PC-3 (cell line): ENCODE results near the gene KRT82. TPM values are rescaled to one million over a fixed set of nuclear protein-coding genes. Genes with fewer than 3 reads are reported as not detected.

Experiments
- ATAC-seq: fragments of 200-7000 bp; cut with Tn5 transposase; 2 replicates; pipeline ENCODE4 v1.9.1; 2020; ENCODE audit warnings: mild to moderate bottlenecking, moderate library complexity
- BruUV-seq: library from RNA; stranded (reverse); fragments of 400-500 nt; replicated peaks from 2 replicates; lab custom pipeline; 2021; lab: Mats Ljungman, UMichigan
- CTCF ChIA-PET: fragments of 300-600 bp; sonication (Branson Sonifier 250); formaldehyde crosslinking; loops from one replicate; lab custom pipeline; 2022; ENCODE audit warnings: antibody characterized with exemption; lab: Charles Lee
- POLR2A ChIA-PET: fragments of 300-600 bp; sonication (Branson Sonifier 250); formaldehyde crosslinking; loops from one replicate; lab custom pipeline; 2022; ENCODE audit warnings: antibody characterized with exemption; ENCODE audit not compliant: unreplicated experiment; lab: Charles Lee
- DNase-seq: peaks from one replicate; pipeline ENCODE4 v3.0.0-alpha.2; 2015
- H2AFZ ChIP-seq: fragments of 300-600 bp; sonication (generic); 2 replicates; pipeline ENCODE4 v1.6.0; 2016; ENCODE audit warnings: antibody characterized with exemption, low read length
- H3F3A ChIP-seq: fragments of 300-600 bp; sonication (generic); one replicate; pipeline ENCODE4 v1.6.0; 2017; ENCODE audit warnings: antibody characterized with exemption, low read length, control low read depth, mild to moderate bottlenecking; ENCODE audit not compliant: unreplicated experiment
- H3K27ac ChIP-seq: fragments of 300-600 bp; sonication (generic); 2 replicates; pipeline ENCODE4 v1.5.1; 2016; ENCODE audit warnings: mild to moderate bottlenecking, low read length
- H3K27me3 ChIP-seq: fragments of 300-600 bp; sonication (generic); 2 replicates; pipeline ENCODE4 v1.6.1; 2016; ENCODE audit warnings: low read length, mixed read lengths
- H3K36me3 ChIP-seq: fragments of 300-600 bp; sonication (generic); 2 replicates; pipeline ENCODE4 v1.6.1; 2016; ENCODE audit warnings: low read depth, mixed run types, low read length, mixed read lengths
- H3K4me1 ChIP-seq: fragments of 300-600 bp; sonication (generic); 2 replicates; pipeline ENCODE4 v1.5.1; 2016; ENCODE audit warnings: low read length; ENCODE audit not compliant: insufficient read depth
- H3K4me2 ChIP-seq: fragments of 300-600 bp; sonication (generic); 2 replicates; pipeline ENCODE4 v1.6.0; 2016; ENCODE audit warnings: low read length
- H3K4me3 ChIP-seq: fragments of 300-600 bp; sonication (generic); 2 replicates; pipeline ENCODE4 v1.5.1; 2016; ENCODE audit warnings: mild to moderate bottlenecking, low read length, mixed read lengths
- H3K79me2 ChIP-seq: fragments of 300-600 bp; sonication (generic); 2 replicates; pipeline ENCODE4 v1.6.1; 2017; ENCODE audit warnings: low read length, mixed read lengths
- H3K9ac ChIP-seq: fragments of 300-600 bp; sonication (generic); 2 replicates; pipeline ENCODE4 v1.6.0; 2016; ENCODE audit warnings: mild to moderate bottlenecking, low read length
- H3K9me2 ChIP-seq: fragments of 300-600 bp; sonication (generic); replicated peaks from 2 replicates; pipeline ENCODE4 v1.6.1; 2016; ENCODE audit warnings: mixed run types, low read length, mixed read lengths
- H3K9me3 ChIP-seq: fragments of 300-600 bp; sonication (generic); 2 replicates; pipeline ENCODE4 v1.6.1; 2016; ENCODE audit warnings: low read length, mixed read lengths
- H4K20me1 ChIP-seq: fragments of 300-600 bp; sonication (generic); 2 replicates; pipeline ENCODE4 v1.6.1; 2016; ENCODE audit warnings: low read length, mixed read lengths
- EZH2 ChIP-seq: fragments of 300-600 bp; sonication (generic); IDR thresholded peaks from one replicate; pipeline ENCODE4 v1.6.1; 2017; ENCODE audit warnings: antibody characterized with exemption, mild to moderate bottlenecking, low read length; ENCODE audit not compliant: unreplicated experiment
- EZH2phosphoT487 ChIP-seq: fragments of 300-600 bp; sonication (generic); IDR thresholded peaks from 2 replicates; pipeline ENCODE4 v1.6.1; 2018; ENCODE audit warnings: mild to moderate bottlenecking, antibody characterized with exemption, low read length, borderline replicate concordance
- intact Hi-C: fragments of 100-400 bp; cut with micrococcal nuclease; formaldehyde crosslinking; loops from 2 replicates; pipeline ENCODE4 v1.9.0; 2023
- total RNA-seq: library from RNA; depleted of rRNA; stranded (reverse); fragments of >200 nt; gene quantifications from 2 replicates; pipeline ENCODE4 v1.2.3, GENCODE V29; 2014
- TF ChIP-seq, protein P1 (sequence below): fragments of 300-600 bp; sonication (generic); conservative IDR thresholded peaks from 2 replicates; pipeline ENCODE4 v1.5.1; 2017; ENCODE audit warnings: antibody characterized with exemption, low read depth, mild to moderate bottlenecking, low read length

KRT82 gene
- total RNA-seq, 1 experiment from 2014 or later: 0.29 TPM

DNA sequence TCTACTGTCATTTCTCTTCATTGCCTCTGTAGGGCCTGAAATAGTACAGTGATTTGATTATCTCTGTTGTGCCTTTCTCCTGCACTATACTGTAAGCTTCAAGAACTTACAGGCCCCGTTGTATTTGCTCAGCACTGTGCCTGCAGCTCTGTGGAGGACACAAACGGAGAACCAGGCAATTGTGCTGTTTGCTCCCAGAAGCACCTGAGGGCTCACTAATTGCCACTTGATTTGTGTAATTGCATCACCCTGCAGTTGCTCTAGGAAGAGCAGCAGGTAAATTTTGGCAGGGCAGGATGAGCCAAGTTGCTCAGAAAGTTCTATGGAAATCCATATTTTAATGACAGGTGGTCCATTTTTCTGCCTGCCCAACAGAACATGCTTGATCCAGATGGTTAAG lies 11.6 kb upstream of the KRT82 start:
- intact Hi-C loops: no loop called here
- DNase-seq: no peak
- ChIA-PET CTCF (no interaction called here), POLR2A (no interaction called here)
- no peak overlapping the region for H3K4me3 ChIP-seq
- H3K79me2 ChIP-seq: no peaks in the 10 kb centered on the region
- H3K4me2 ChIP-seq: no peak overlapping the region
- H3K9me2 ChIP-seq: no peaks in the 10 kb centered on the region
- H3K27ac ChIP-seq: no peak overlapping the region
- no peak overlapping the region for H2AFZ ChIP-seq
- no peaks in the 10 kb centered on the region for H3K27me3 ChIP-seq
- H3F3A ChIP-seq: no peaks in the 10 kb centered on the region
- no peaks in the 10 kb centered on the region for H3K36me3 ChIP-seq
- H3K4me1 ChIP-seq: peaks cover 5% of the 10 kb centered on the region; the same call in 1 of the 2 replicates
- ATAC-seq: no peak
- H3K9me3 ChIP-seq: no peaks in the 10 kb centered on the region
- TF ChIP-seq EZH2 (no peak), EZH2phosphoT487 (no peak)
- TF ChIP-seq, protein P1, sequence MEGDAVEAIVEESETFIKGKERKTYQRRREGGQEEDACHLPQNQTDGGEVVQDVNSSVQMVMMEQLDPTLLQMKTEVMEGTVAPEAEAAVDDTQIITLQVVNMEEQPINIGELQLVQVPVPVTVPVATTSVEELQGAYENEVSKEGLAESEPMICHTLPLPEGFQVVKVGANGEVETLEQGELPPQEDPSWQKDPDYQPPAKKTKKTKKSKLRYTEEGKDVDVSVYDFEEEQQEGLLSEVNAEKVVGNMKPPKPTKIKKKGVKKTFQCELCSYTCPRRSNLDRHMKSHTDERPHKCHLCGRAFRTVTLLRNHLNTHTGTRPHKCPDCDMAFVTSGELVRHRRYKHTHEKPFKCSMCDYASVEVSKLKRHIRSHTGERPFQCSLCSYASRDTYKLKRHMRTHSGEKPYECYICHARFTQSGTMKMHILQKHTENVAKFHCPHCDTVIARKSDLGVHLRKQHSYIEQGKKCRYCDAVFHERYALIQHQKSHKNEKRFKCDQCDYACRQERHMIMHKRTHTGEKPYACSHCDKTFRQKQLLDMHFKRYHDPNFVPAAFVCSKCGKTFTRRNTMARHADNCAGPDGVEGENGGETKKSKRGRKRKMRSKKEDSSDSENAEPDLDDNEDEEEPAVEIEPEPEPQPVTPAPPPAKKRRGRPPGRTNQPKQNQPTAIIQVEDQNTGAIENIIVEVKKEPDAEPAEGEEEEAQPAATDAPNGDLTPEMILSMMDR: no peak
- H4K20me1 ChIP-seq: no peaks in the 10 kb centered on the region
- no TSS peak for BruUV-seq
- no peak overlapping the region for H3K9ac ChIP-seq

DNA sequence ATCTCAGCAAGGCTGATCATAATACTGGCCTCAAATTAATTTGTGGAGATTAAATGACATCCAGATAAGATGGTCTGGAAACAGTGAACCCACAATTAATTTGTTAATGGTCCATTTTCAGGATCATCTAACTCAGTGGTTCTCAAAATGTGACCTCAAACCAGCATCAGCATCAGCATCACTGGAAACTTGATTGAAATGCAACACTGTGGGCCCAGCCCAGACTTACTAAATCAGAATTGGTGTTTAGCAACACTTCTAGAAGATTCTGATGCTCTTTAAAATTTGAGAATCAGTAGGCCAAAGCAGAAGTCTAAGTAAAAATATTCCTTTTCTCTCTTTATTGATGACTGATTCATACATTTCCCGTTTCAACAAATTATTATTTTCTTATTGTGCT lies 10.7 kb upstream of the KRT82 start:
- Histone ChIP-seq H3K27me3 (no peaks in the 10 kb centered on the region), H4K20me1 (no peaks in the 10 kb centered on the region), H3K9me3 (no peaks in the 10 kb centered on the region), H3K4me3 (no peak overlapping the region), H3K36me3 (no peaks in the 10 kb centered on the region), H3K9ac (no peak overlapping the region), H3K27ac (no peak overlapping the region), H3F3A (no peaks in the 10 kb centered on the region), H3K4me2 (no peak overlapping the region), H2AFZ (no peak overlapping the region), H3K79me2 (no peaks in the 10 kb centered on the region), H3K4me1 (peaks cover 5% of the 10 kb centered on the region; the same call in 1 of the 2 replicates), H3K9me2 (no peaks in the 10 kb centered on the region)
- DNase-seq: no peak
- TF ChIP-seq, protein P1: no peak
- TF ChIP-seq EZH2phosphoT487: no peak
- ChIA-PET CTCF (no interaction called here), POLR2A (no interaction called here)
- BruUV-seq: no TSS peak
- no peak for ATAC-seq
- intact Hi-C loops: no loop called here

DNA sequence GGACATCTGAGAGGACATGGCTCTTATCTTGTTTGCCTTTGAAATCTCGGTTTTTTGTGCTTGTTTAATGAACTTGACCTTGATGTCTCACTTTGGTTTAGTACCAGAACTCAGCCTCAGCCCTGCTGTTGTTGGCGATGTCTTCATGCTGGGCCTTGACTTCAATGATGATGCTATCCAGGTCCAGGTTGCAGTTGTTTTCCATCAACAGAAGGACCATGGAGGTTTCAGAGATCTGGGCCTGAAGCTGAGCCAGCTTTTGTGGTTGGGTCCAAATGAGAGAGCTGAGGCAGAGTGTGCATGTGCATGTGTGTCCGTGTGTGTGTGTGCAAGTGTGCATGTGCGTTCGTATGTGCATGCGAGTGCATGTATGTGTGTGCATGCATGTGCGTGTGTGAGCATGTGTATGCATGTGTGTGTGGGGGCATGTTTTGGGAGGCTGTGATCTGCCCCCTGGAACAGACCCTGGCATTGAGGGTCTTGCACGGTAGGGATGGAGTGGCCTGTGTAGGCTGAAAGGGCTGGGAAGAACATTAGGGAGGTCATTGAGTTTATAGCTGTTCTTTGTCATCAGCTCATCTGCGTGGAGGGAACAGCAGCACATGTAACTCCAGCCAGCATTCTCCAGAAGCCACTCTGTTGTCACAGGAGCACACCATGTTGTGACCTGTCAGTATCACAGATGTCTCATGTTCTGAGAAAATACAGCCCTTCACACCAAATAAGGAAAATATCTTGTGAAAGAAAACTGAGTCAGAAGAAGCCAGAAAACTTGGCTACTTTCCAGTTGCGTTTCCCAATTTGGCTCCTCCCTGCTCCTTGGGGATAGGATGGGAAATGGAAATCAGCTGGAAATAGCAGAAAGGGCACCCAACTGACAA lies 10.0 kb upstream of the KRT82 start:
- DNase-seq: peak; percentile 70
- CTCF ChIA-PET: no interaction called here
- Histone ChIP-seq H3K9me2 (no peaks in the 10 kb centered on the region), H3K27me3 (no peaks in the 10 kb centered on the region), H3K4me2 (no peak overlapping the region), H2AFZ (no peak overlapping the region), H3K9ac (no peak overlapping the region), H3K9me3 (no peaks in the 10 kb centered on the region), H3K4me1 (peaks cover 5% of the 10 kb centered on the region; the same call in 1 of the 2 replicates), H4K20me1 (no peaks in the 10 kb centered on the region), H3K79me2 (no peaks in the 10 kb centered on the region), H3K36me3 (no peaks in the 10 kb centered on the region), H3F3A (no peaks in the 10 kb centered on the region), H3K4me3 (no peak overlapping the region), H3K27ac (no peak overlapping the region)
- no peak for TF ChIP-seq EZH2phosphoT487
- no peak for TF ChIP-seq EZH2
- TF ChIP-seq, protein P1: no peak
- intact Hi-C loops: no loop called here
- ATAC-seq: no peak
- POLR2A ChIA-PET: no interaction called here
- no TSS peak for BruUV-seq
